Skin of body (tissue), 2 donors: Measurements from ENCODE around the gene GPLD1. TPM values are rescaled to one million over a fixed set of nuclear protein-coding genes. Genes with fewer than 3 reads are reported as not detected.

Experiments used
- DNase-seq: peaks from one replicate; lab custom pipeline; 2025; lab: John Stamatoyannopoulos, UW
- total RNA-seq: library from RNA; depleted of rRNA; stranded (reverse); fragments of >200 nt; gene quantifications from one replicate; pipeline ENCODE4 v1.2.3, GENCODE V29; 2014

Gene GPLD1
- total RNA-seq, 1 donor from 2014 or later: 10.2 TPM

- no peak for DNase-seq
Observed at GRCh38 chr6:24455061-24455460, 34.3 kb downstream of the GPLD1 start.

GRCh38 chr6:24454452-24454851, 34.9 kb downstream of the GPLD1 start:
- DNase-seq: no peak

- no peak for DNase-seq
Observed at GRCh38 chr6:24453921-24454320, 35.5 kb downstream of the GPLD1 start.

GRCh38 chr6:24451581-24452388, 37.6 kb downstream of the GPLD1 start:
- DNase-seq: no peak

GRCh38 chr6:24448828-24449525, 40.4 kb downstream of the GPLD1 start:
- no peak for DNase-seq

GRCh38 chr6:24448396-24448795, 41.0 kb downstream of the GPLD1 start:
- no peak for DNase-seq

GRCh38 chr6:24446670-24447069, 42.7 kb downstream of the GPLD1 start:
- no peak for DNase-seq

GRCh38 chr6:24445704-24446103, 43.7 kb downstream of the GPLD1 start:
- DNase-seq: no peak

GRCh38 chr6:24444588-24444987, 44.8 kb downstream of the GPLD1 start:
- no peak for DNase-seq

- no peak for DNase-seq
Observed at GRCh38 chr6:24441599-24441904, 47.8 kb downstream of the GPLD1 start.

- DNase-seq: no peak
Observed at GRCh38 chr6:24440897-24441598, 48.3 kb downstream of the GPLD1 start.

GRCh38 chr6:24439858-24440539, 49.4 kb downstream of the GPLD1 start:
- no peak for DNase-seq

GRCh38 chr6:24436979-24437378, 52.4 kb downstream of the GPLD1 start:
- DNase-seq: no peak

- DNase-seq: no peak
Observed at GRCh38 chr6:24432611-24433010, 56.8 kb downstream of the GPLD1 start.

GRCh38 chr6:24431045-24431451, 58.3 kb downstream of the GPLD1 start:
- no peak for DNase-seq

GRCh38 chr6:24430086-24430485, 59.3 kb downstream of the GPLD1 start:
- DNase-seq: no peak

- no peak for DNase-seq
Observed at GRCh38 chr6:24429146-24429545, 60.2 kb downstream of the GPLD1 start.

- no peak for DNase-seq
Observed at GRCh38 chr6:24428615-24429014, 60.8 kb downstream of the GPLD1 start.

- no peak for DNase-seq
Observed at GRCh38 chr6:24426729-24427446, 62.5 kb downstream of the GPLD1 start.

GRCh38 chr6:24425091-24425490, 64.3 kb downstream of the GPLD1 start:
- no peak for DNase-seq

- no peak for DNase-seq
Observed at GRCh38 chr6:24419526-24419925, 69.9 kb downstream of the GPLD1 start.
